Endothelial cell of hepatic sinusoid (primary cell): ENCODE measurements around the gene OPHN1.

Source experiments
- in situ Hi-C: cut with HindIII; loops from 2 replicates; pipeline ENCODE4 v1.10.0; 2017; ENCODE audit warnings: low sequenced_read_pairs

The OPHN1 gene

DNA sequence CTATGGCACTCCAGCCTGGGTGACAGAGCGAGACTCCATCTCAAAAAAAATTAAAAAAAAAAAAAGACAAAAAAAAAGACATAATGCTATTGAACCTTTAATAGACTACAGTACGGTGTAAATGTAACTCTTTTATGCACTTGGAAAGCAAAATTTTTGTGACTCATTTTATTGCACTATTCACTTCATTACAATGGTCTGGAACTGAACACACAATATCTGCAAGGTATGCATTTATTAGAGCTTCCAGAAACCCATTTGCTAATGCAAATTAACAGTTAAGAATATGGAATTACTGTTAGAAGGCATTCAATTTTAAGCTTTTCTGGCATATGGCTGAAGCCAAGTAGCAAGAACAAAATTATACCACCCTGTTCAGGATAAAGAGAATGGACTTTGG, 176.3 kb downstream of the OPHN1 start:
- in situ Hi-C loops = no loop called here

DNA sequence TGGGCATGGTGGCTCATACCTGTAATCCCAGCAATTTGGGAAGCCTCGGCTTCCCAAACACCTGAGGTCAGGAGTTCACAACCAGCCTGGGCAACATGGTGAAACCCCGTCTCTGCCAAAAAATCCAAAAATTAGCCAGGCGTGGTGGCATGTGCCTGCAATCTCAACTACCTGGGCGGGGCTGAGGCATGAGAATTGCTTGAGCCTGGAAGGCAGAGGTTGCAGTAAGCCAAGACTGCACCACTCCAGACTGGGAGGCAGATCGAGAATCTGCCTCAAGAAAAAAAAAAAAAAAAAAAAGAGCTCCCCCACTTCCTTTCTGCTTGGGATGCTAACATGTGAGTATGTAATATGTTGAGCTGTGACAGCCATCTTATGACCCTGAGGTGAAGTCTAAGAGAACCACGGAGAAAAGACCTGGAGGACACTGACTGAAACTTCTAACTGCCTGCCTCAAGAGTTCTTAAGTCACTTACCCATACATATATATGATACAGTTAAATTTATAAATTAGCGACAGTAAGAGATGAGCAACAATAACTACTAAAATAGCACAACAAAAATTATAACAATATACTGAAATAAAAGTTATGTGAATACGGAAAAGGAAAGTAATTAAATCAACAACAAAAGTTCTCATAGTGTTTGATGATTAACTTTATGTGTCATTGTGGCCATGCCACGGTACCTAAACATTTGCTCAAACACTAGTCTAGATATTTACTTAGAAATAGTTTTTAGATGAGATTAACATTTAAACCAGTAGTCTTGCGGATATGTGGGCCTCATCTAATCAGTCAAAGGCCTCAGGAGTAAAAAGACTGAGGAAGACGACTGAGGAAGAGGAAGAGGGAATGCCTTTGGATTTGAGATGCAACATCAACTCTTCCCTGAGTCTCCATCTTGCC, 178.3 kb downstream of the OPHN1 start:
- in situ Hi-C loops = no loop called here

DNA sequence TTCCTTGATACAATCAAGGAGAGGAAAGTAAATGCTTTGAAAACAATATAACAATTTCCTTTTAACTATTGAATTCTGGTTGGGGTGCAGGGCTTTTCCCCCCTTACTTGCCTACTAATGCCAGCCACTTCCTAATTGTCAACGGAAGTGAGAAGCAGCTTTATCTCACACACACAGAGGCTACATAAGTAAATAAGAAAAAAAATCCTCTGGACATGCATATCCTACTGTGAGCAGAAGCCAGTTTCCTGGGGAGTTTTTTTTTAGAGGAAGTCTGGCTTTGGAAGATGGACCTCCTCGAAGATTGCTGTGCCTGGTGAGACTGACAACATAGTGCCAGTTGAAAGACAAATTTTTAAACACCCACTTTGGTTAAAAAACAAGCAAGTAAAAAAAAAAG, 180.6 kb downstream of the OPHN1 start:
- in situ Hi-C loops = no loop called here

DNA sequence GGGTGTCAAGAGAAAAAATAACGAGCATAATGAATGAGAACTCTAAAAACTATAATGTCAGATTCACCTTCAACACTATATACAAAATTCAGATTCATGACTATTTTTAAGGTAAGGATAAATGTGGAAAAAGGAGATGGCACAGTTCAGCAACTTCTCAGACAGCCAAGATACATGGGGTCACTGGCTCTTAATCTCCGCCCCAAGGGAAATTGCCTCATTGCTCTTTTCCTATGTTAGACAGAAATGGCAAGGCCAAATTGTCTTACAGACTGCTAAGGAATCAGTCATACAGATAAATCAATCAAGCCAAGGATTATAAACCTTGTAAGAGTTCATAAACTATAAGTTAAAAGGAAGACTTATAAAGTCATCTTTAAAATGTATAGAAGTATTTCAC, 183.4 kb downstream of the OPHN1 start:
- in situ Hi-C loops = no loop called here

GRCh38 chrX:68249401-68249831, 183.9 kb downstream of the OPHN1 start:
- in situ Hi-C loops = no loop called here

DNA sequence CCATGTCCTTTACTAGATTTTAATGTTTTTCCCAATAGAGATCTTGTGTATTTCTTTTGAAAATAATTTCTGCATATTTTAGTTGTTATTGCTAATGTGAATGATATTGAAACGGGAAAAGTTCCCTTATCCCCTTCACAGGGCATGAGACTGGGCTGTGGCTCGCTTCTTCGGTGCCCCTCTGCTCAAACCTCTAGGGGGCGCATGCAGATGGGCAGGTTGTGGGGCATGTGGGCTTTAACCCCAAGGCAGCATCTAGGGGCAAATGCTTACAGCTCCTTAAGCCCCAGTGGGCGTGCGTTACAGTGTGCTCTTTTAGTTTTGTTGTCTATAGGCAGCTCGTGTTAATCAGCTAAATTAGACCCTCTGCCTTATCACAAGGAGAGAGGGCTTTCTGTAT, 194.7 kb downstream of the OPHN1 start:
- in situ Hi-C loops = no loop called here

DNA sequence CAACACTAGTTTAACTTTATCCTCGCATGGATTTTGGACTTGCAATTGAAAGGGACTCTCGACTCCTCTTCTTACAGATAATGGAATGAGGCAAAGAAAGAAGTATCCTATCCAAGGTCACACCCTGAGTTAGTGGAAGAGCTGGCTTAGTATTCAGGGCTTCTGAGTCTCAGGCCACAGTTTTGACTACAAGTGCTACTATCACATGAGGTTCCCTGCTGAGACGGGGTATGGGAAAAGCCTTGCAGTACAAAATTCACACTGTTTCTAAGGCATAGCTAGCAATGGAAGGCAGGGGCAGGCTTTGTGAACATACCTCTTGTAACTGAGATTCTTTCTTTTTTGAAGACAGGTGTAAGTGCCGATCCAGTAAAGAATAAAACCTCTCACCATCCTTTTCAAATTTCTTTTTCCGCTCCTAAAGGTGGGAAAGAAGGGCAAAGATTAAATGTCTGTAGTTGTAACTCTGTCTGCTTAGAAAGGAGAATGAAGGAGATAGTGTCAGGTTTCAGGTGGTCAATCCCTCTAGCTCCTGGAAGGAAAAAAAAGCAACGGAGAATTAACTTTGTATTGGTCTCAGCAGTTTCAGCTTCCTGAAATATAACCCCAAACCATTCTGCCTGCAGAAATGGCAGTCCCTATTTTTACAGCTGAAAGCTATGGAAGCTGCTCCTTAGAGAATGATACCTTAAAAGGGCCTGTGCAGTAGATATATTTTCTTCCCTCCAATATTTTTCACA, 199.0 kb downstream of the OPHN1 start:
- in situ Hi-C loops = no loop called here

DNA sequence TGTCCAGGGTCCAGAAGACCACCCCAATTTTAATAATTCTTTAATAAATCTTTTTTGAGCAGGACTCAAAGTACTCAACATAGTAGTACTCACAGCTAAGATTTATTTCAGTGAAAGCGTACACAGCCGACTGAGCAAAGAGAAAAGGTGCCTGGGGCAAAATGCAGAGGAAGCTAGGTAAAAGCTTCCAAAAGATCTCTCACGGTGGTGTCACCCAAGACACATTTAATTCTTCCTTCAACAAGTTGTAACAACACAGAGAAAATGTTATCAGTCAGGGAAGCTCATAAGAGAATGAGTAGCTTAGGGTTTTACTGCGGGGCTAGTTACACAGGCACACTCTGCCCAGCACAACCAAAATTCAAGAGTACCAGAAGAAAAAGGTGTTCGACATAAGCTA, 201.1 kb downstream of the OPHN1 start:
- in situ Hi-C loops = no loop called here

DNA sequence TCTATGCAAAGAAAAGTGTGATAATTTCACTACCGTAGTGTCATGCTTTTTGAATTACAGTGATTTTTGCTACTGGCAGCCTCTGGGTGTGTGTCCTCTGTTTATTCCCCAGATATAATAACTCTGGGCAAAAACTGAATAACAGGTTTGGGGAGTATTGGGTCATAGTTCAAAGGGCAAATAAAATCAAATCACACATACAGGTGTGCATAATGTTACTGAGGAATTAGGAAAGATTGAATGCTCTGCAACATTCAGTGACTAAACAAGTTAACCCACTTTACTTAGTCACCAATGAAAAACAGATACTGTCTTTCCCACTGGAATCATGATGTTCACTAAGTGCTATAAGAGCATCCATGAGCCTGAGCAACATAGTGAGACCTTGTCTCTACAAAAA, 224.3 kb downstream of the OPHN1 start:
- in situ Hi-C loops = no loop called here

GRCh38 chrX:68204521-68205038, 228.7 kb downstream of the OPHN1 start:
- in situ Hi-C loops = no loop called here

GRCh38 chrX:68203646-68204045, 229.6 kb downstream of the OPHN1 start:
- in situ Hi-C loops = no loop called here

- in situ Hi-C loops = no loop called here
Measured at GRCh38 chrX:68203211-68203610, 230.1 kb downstream of the OPHN1 start.

- in situ Hi-C loops = no loop called here
Measured at GRCh38 chrX:68199062-68199848, 234.0 kb downstream of the OPHN1 start.

DNA sequence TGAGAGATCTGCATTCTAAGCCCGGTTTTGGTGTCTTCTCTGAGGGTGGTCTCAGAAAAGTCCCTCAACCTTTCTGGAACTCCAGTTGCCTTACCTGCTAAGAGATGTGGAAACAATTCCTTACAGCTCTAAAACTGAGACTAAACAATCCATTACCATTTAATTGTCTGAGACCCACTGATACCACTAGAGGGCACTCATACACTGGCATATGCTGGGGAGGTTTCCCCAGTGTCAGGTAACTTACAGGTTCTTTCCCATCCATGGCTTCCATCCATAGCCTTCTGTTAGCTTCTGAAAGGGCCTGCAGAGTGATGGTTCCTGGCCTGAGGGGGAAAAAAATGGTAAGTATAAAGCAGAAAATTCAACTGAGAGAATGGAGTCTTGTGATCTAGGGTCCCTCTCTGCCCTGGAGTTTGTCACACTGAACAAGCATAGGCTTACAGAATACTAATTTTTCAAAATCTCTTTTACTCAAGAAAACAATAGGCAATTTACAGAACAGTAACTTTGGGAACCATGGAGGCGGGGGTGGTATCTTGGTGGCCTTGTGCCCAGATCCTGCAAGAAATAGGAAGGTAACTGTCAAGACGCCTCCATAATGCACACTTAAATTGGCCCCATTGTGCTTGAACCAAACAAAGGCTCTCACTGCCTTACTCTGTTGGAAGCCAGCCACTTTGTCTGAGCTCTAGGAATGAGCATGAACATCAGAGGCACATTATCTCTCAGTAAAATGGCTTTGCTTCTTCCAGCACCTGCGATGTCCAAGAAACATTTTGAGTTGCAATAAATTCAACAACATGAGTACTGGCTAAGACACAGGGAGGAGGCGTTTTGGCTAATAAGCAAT, 236.1 kb downstream of the OPHN1 start:
- in situ Hi-C loops = no loop called here

GRCh38 chrX:68195561-68195960, 237.7 kb downstream of the OPHN1 start:
- in situ Hi-C loops = no loop called here

- in situ Hi-C loops = no loop called here
Measured at GRCh38 chrX:68193786-68194185, 239.5 kb downstream of the OPHN1 start.

GRCh38 chrX:68193234-68193633, 240.1 kb downstream of the OPHN1 start:
- in situ Hi-C loops = no loop called here

DNA sequence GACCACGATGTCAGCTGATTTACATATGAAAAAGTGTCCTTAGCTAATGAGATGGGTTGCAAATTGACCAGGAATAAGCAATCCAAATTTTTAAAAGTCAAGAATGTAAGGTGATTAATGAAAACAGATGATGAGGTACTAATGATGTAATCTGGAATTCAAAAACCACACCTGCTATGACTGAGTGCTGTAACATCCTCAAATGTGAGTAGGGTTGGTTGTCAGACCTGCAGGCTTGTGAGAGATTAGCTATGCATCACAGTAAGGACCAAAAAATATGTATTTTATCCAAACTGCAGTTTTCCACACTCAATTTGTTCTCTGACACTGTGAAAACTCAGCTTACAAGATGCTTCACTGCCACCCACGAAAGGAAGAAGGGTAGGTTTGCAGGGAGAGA, 242.5 kb downstream of the OPHN1 start:
- in situ Hi-C loops = no loop called here

DNA sequence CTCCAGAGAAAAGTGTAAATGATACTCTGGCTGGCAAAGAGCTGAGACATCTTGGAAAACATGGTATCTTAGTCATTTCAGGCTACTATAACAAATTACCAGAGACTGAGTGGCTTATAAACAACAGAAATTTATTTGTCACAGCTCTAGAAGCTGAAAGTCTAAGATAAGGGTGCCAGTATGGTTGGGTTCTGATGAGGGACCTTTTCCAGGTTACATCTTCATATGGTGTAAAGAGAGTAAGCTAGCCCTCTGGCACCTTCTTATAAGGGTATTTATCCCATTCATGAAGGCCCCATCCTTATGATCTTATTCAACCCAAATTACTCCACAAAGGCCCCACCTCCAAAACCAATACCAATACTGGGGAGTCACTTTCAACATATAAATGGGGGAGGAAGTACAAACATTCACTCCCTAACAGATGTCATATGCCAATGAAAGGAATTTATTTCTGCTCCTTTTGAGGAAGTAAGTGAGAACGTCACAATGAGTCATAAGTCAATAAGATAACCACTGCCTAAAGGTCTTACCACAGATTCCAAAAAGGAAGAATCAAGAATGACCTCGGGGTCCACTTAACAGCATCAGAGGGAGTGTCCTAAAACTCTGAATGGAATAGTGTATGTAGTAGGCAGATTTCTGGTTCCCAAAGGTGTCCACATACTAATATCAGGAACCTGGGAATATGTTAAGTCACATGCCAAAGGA, 246.6 kb downstream of the OPHN1 start:
- in situ Hi-C loops = no loop called here

DNA sequence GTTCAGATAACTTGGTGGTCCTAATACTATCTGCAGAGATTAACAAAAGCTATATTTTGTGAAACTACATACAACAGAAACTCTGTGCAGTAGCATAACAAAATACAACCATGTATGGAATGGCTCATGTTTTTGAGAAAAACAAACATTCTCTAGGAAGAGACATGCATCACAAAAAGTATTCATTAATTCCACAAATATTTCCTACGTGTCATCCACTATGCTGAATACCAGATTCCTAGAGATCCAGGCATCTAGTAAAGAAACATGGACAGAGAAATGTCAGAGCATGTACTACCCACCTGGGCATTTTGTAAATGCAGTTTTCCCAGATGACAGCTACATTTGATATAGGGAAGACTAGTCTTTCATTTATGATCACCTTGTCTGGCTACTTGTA, 248.1 kb downstream of the OPHN1 start:
- in situ Hi-C loops = no loop called here
